Spinal cord (tissue), 10 donors: ENCODE results near the gene UBAC2. TPM values are rescaled to one million over a fixed set of nuclear protein-coding genes. Genes with fewer than 3 reads are reported as not detected.

Experiments
- DNase-seq, 6 donors: peaks; one replicate each; pipeline versions ENCODE4 v3.0.0 to v3.0.0-alpha.2; 2013 to 2015; ENCODE audit warnings: low spot score in 6 of 6, low read depth in 4 of 6
- H3K27ac ChIP-seq: one replicate; pipeline ENCODE4 v1.5.1; 2013; ENCODE audit warnings: low read depth, low read length, control low read depth
- H3K27me3 ChIP-seq: one replicate; pipeline ENCODE4 v1.6.1; 2013; ENCODE audit warnings: low read length; ENCODE audit not compliant: control insufficient read depth, insufficient read depth
- H3K36me3 ChIP-seq: one replicate; pipeline ENCODE4 v1.6.1; 2013; ENCODE audit warnings: low read length; ENCODE audit not compliant: control insufficient read depth, insufficient read depth
- H3K4me1 ChIP-seq: one replicate; pipeline ENCODE4 v1.6.1; 2013; ENCODE audit warnings: low read length; ENCODE audit not compliant: control insufficient read depth, insufficient read depth
- H3K4me3 ChIP-seq: one replicate; pipeline ENCODE4 v1.5.1; 2013; ENCODE audit warnings: low read depth, low read length, control low read depth
- H3K9me3 ChIP-seq: one replicate; pipeline ENCODE4 v1.6.1; 2013; ENCODE audit warnings: low read length; ENCODE audit not compliant: control insufficient read depth, insufficient read depth
- WGBS: methylation state at CpG from one replicate; pipeline ENCODE4 v1.1.5; 2013; ENCODE audit warnings: missing lambda C conversion rate; ENCODE audit not compliant: insufficient coverage; 5-methylcytosine and 5-hydroxymethylcytosine counted together
- polyA plus RNA-seq, 2 donors: library from polyadenylated mRNA; unstranded; fragments of 120-200 nt; gene quantifications; one replicate each; pipeline ENCODE4 v1.2.1, GENCODE V29; 2013; ENCODE audit not compliant: insufficient read length in 2 of 2
- total RNA-seq, 2 donors: library from RNA; depleted of rRNA in 1 of 2; stranded (reverse); fragments of 120-200 nt in 1 of 2; fragments of >200 nt in 1 of 2; gene quantifications; one replicate each; pipeline versions ENCODE4 v1.2.3 to v1.2.4, GENCODE V29; 2013 to 2014
- donor health status: healthy.

UBAC2 gene
- total and polyA plus RNA-seq, 4 donors, result 37.9 to 60.3 (median 53.8) TPM

- WGBS, result 91% methylated on average over 13 of the region's 14 CpGs
- Histone ChIP-seq H3K4me3 (no peak overlapping the region), H3K36me3 (no peaks in the 10 kb centered on the region), H3K27me3 (no peaks in the 10 kb centered on the region), H3K9me3 (no peaks in the 10 kb centered on the region), H3K27ac (no peak overlapping the region), H3K4me1 (peaks cover 21% of the 10 kb centered on the region)
- DNase-seq, result no peak
Observed at GRCh38 chr13:99415851-99416331, 215.2 kb downstream of the UBAC2 start.

GRCh38 chr13:99416411-99417121 is 215.9 kb downstream of the UBAC2 start:
- H3K4me1 ChIP-seq, result peaks cover 21% of the 10 kb centered on the region
- WGBS, result 78% methylated on average over 24 of the region's 24 CpGs
- DNase-seq, result peak in 1 of 6 donors; percentile 30
- H3K36me3 ChIP-seq, result no peaks in the 10 kb centered on the region
- no peaks in the 10 kb centered on the region for H3K9me3 ChIP-seq
- H3K27ac ChIP-seq, result no peak overlapping the region
- H3K4me3 ChIP-seq, result no peak overlapping the region
- H3K27me3 ChIP-seq, result no peaks in the 10 kb centered on the region

GRCh38 chr13:99417201-99418102 is 216.8 kb downstream of the UBAC2 start:
- Histone ChIP-seq H3K27ac (no peak overlapping the region), H3K4me1 (peaks cover 21% of the 10 kb centered on the region), H3K4me3 (no peak overlapping the region), H3K27me3 (no peaks in the 10 kb centered on the region), H3K9me3 (no peaks in the 10 kb centered on the region), H3K36me3 (no peaks in the 10 kb centered on the region)
- DNase-seq, result peak in 1 of 6 donors; percentile 60
- WGBS, result 25% methylated on average over 17 of the region's 19 CpGs

DNA sequence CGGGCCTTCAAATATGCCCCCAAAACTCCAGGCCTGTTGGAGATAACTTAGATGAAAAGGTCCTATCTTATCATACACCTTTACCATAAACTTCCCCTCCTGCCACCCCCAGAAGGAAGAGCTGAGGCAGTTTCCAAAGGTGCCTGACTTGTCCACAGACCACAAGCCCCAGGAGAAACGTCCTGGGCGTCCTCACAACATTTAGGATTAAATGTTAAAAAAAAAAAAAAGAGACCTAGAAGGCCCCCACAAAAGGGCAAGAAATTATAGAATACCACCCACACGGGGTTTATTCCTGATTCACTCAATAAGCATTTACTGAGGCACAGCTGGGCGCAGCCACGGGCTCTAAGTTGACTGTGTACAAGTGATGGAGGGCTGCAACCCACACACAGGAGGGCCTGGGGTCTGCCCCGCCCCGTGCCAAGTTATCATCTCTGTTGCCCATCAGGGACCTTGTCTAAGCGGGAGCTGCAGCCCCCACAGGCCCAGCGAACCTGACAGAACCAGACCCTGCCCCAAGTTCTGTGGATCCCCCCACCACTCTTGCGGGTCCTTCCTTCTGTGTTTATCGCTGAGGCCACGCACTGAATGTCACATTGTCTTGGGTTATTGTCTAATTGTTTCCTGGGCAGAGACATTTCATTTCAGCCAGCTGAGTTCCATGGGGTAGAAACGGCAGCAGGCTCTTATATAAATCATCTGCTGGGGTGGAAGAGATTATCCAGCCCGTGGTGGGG is 217.6 kb downstream of the UBAC2 start:
- Histone ChIP-seq H3K4me1 (peaks cover 21% of the 10 kb centered on the region), H3K27ac (no peak overlapping the region), H3K9me3 (no peaks in the 10 kb centered on the region), H3K36me3 (no peaks in the 10 kb centered on the region), H3K27me3 (no peaks in the 10 kb centered on the region), H3K4me3 (no peak overlapping the region)
- DNase-seq, result peak in 1 of 6 donors; percentile 17
- 53% methylated on average over 8 of the region's 15 CpGs for WGBS

- H3K9me3 ChIP-seq, result no peaks in the 10 kb centered on the region
- no peaks in the 10 kb centered on the region for H3K27me3 ChIP-seq
- DNase-seq, result no peak
- WGBS, result no CpG with 5 or more reads among the region's 4 CpGs
- H3K27ac ChIP-seq, result no peak overlapping the region
- peaks cover 18% of the 10 kb centered on the region for H3K4me1 ChIP-seq
- no peaks in the 10 kb centered on the region for H3K36me3 ChIP-seq
- no peak overlapping the region for H3K4me3 ChIP-seq
Observed at GRCh38 chr13:99418843-99419140, 218.1 kb downstream of the UBAC2 start.

- Histone ChIP-seq H3K36me3 (no peaks in the 10 kb centered on the region), H3K4me1 (peaks cover 18% of the 10 kb centered on the region), H3K27ac (no peak overlapping the region), H3K9me3 (no peaks in the 10 kb centered on the region), H3K27me3 (no peaks in the 10 kb centered on the region), H3K4me3 (no peak overlapping the region)
- 92% methylated on average over 6 of the region's 8 CpGs for WGBS
- no peak for DNase-seq
Observed at GRCh38 chr13:99419591-99420243, 219.1 kb downstream of the UBAC2 start.

- H3K27ac ChIP-seq, result no peak overlapping the region
- H3K36me3 ChIP-seq, result no peaks in the 10 kb centered on the region
- WGBS, result 90% methylated on average over 9 of the region's 10 CpGs
- H3K9me3 ChIP-seq, result no peaks in the 10 kb centered on the region
- H3K27me3 ChIP-seq, result no peaks in the 10 kb centered on the region
- no peak for DNase-seq
- no peak overlapping the region for H3K4me3 ChIP-seq
- H3K4me1 ChIP-seq, result peaks cover 18% of the 10 kb centered on the region
Observed at GRCh38 chr13:99421271-99421670, 220.6 kb downstream of the UBAC2 start.

DNA sequence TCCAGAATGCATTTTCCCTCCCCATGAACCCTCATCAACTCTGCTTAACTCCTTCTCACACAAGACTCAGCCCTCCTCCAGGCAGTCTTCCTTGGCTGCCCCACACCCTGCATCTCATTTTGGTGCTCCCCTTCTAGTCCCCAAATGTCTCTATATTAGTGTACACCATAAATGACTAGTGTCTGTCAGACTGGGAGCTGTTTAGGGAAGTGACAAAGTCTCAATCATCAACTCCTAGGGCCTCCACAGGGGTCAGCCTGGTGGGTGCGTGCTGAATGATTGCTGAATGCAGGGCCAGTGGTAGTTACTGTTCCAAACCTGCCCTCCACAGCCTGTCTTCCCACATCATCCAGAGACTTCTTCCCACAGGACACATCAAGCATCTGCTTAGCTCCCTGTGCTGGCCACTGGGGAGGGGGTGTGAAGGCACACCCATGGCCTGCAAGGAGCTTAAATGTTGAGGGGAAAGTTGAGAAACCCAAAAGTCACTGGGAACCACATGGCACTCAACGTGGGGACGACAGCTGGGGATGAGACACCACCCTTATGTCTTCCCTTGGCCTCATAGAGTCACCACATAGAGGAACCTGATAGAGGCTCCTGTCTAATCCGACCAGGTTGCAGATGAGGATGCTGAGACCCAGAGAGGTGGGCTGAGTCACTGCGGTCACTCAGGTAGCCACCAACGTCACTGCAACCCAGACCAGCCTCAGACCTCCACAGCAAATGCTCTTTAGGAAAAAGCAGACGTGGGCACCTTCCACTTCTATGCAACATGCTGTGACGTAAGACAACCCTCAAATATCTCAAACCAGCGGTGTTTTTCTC is 221.3 kb downstream of the UBAC2 start:
- no peak for DNase-seq
- Histone ChIP-seq H3K27me3 (no peaks in the 10 kb centered on the region), H3K9me3 (no peaks in the 10 kb centered on the region), H3K36me3 (no peaks in the 10 kb centered on the region), H3K4me3 (no peak overlapping the region), H3K27ac (no peak overlapping the region), H3K4me1 (peaks cover 13% of the 10 kb centered on the region)
- WGBS, result 79% methylated on average over 5 of the region's 9 CpGs
